Measurements from ENCODE around the gene WIF1.

Gene WIF1

GRCh38 chr12:65152012-65152411 lies 30.9 kb upstream of the WIF1 start:
- Histone ChIP-seq H3K4me3 (ENCODE audit: low read length in 2 of 2) (no peak overlapping the region), H3K36me3 (replicated peaks in 1 of 2; ENCODE audit: control insufficient read depth in 2 of 2, insufficient read depth in 2 of 2, low read length in 2 of 2) (no peaks in the 10 kb centered on the region), H3K27me3 (ENCODE audit: control insufficient read depth in 3 of 3, insufficient read depth in 3 of 3, low read depth in 1 of 3, low read length in 3 of 3) (peaks cover 0 to 21% (median 0%) of the 10 kb centered on the region in 3 experiments), H2BK120ac (ENCODE audit: low read depth, low read length) (no peak overlapping the region), H3K23ac (ENCODE audit: low read depth, low read length, poor library complexity) (no peak overlapping the region), H3K79me1 (ENCODE audit: low read depth, low read length) (no peaks in the 10 kb centered on the region), H3K18ac (ENCODE audit: low read length) (no peak overlapping the region), H2AFZ (ENCODE audit: low read length) (no peak overlapping the region), H3K9ac (ENCODE audit: low read depth, low read length, poor library complexity) (no peak overlapping the region), H4K91ac (ENCODE audit: low read depth, low read length, poor library complexity) (no peak overlapping the region), H2AK5ac (ENCODE audit: low read depth, low read length) (no peak overlapping the region), H3K4me1 (ENCODE audit: control insufficient read depth in 2 of 2, insufficient read depth in 1 of 2, low read depth in 1 of 2, low read length in 2 of 2) (no peaks in the 10 kb centered on the region), H4K8ac (ENCODE audit: low read depth, low read length) (no peak overlapping the region), H2BK5ac (ENCODE audit: low read length) (no peak overlapping the region), H3K4me2 (ENCODE audit: insufficient read depth, low read length, poor library complexity, severe bottlenecking) (no peak overlapping the region), H3K14ac (ENCODE audit: low read length) (no peak overlapping the region), H2BK15ac (ENCODE audit: low read length) (no peak overlapping the region), H3K4ac (ENCODE audit: low read length) (no peak overlapping the region), H3K9me3 (replicated peaks in 1 of 2; ENCODE audit: control insufficient read depth in 2 of 2, insufficient read depth in 1 of 2, low read depth in 1 of 2, low read length in 2 of 2) (no peaks in the 10 kb centered on the region), H3K27ac (replicated peaks; ENCODE audit: low read length) (no peak overlapping the region), H2BK12ac (ENCODE audit: low read length) (no peak overlapping the region)
- no peak for DNase-seq (ENCODE audit: low spot score)

- Histone ChIP-seq H2BK15ac (ENCODE audit: low read length) (no peak overlapping the region), H3K23ac (ENCODE audit: low read depth, low read length, poor library complexity) (no peak overlapping the region), H3K27me3 (ENCODE audit: control insufficient read depth in 3 of 3, insufficient read depth in 3 of 3, low read depth in 1 of 3, low read length in 3 of 3) (peaks cover 0 to 40% (median 0%) of the 10 kb centered on the region in 3 experiments), H3K27ac (replicated peaks; ENCODE audit: low read length) (no peak overlapping the region), H3K9ac (ENCODE audit: low read depth, low read length, poor library complexity) (no peak overlapping the region), H3K4me1 (ENCODE audit: control insufficient read depth in 2 of 2, insufficient read depth in 1 of 2, low read depth in 1 of 2, low read length in 2 of 2) (peaks cover 0 to 4% of the 10 kb centered on the region in 2 donors), H4K91ac (ENCODE audit: low read depth, low read length, poor library complexity) (no peak overlapping the region), H3K79me1 (ENCODE audit: low read depth, low read length) (no peaks in the 10 kb centered on the region), H2BK120ac (ENCODE audit: low read depth, low read length) (no peak overlapping the region), H3K36me3 (replicated peaks in 1 of 2; ENCODE audit: control insufficient read depth in 2 of 2, insufficient read depth in 2 of 2, low read length in 2 of 2) (no peaks in the 10 kb centered on the region), H2BK12ac (ENCODE audit: low read length) (no peak overlapping the region), H3K9me3 (replicated peaks in 1 of 2; ENCODE audit: control insufficient read depth in 2 of 2, insufficient read depth in 1 of 2, low read depth in 1 of 2, low read length in 2 of 2) (no peaks in the 10 kb centered on the region), H4K8ac (ENCODE audit: low read depth, low read length) (no peak overlapping the region), H3K14ac (ENCODE audit: low read length) (no peak overlapping the region), H2AK5ac (ENCODE audit: low read depth, low read length) (no peak overlapping the region), H2AFZ (ENCODE audit: low read length) (no peak overlapping the region), H3K4ac (ENCODE audit: low read length) (no peak overlapping the region), H3K4me2 (ENCODE audit: insufficient read depth, low read length, poor library complexity, severe bottlenecking) (no peak overlapping the region), H3K4me3 (ENCODE audit: low read length in 2 of 2) (no peak overlapping the region), H2BK5ac (ENCODE audit: low read length) (no peak overlapping the region), H3K18ac (ENCODE audit: low read length) (no peak overlapping the region)
- WGBS, 2 donors (ENCODE audit: extremely low coverage in 2 of 2, insufficient read length in 2 of 2, insufficient replicate concordance in 1 of 2) = no CpG with 5 or more reads among the region's 2 CpGs
- DNase-seq (ENCODE audit: low spot score) = no peak
Observed at GRCh38 chr12:65147312-65147905, 26.3 kb upstream of the WIF1 start.

- no peak for DNase-seq (ENCODE audit: low spot score)
- Histone ChIP-seq H2AFZ (ENCODE audit: low read length) (no peak overlapping the region), H2BK12ac (ENCODE audit: low read length) (no peak overlapping the region), H2BK120ac (ENCODE audit: low read depth, low read length) (no peak overlapping the region), H2BK15ac (ENCODE audit: low read length) (no peak overlapping the region), H3K9me3 (replicated peaks in 1 of 2; ENCODE audit: control insufficient read depth in 2 of 2, insufficient read depth in 1 of 2, low read depth in 1 of 2, low read length in 2 of 2) (no peaks in the 10 kb centered on the region), H3K14ac (ENCODE audit: low read length) (no peak overlapping the region), H3K4ac (ENCODE audit: low read length) (no peak overlapping the region), H3K4me1 (ENCODE audit: control insufficient read depth in 2 of 2, insufficient read depth in 1 of 2, low read depth in 1 of 2, low read length in 2 of 2) (peaks cover 0 to 4% of the 10 kb centered on the region in 2 donors), H3K4me2 (ENCODE audit: insufficient read depth, low read length, poor library complexity, severe bottlenecking) (no peak overlapping the region), H3K36me3 (replicated peaks in 1 of 2; ENCODE audit: control insufficient read depth in 2 of 2, insufficient read depth in 2 of 2, low read length in 2 of 2) (no peaks in the 10 kb centered on the region), H2AK5ac (ENCODE audit: low read depth, low read length) (no peak overlapping the region), H4K8ac (ENCODE audit: low read depth, low read length) (no peak overlapping the region), H2BK5ac (ENCODE audit: low read length) (no peak overlapping the region), H3K4me3 (ENCODE audit: low read length in 2 of 2) (no peak overlapping the region), H3K23ac (ENCODE audit: low read depth, low read length, poor library complexity) (no peak overlapping the region), H3K79me1 (ENCODE audit: low read depth, low read length) (no peaks in the 10 kb centered on the region), H3K18ac (ENCODE audit: low read length) (no peak overlapping the region), H3K27me3 (ENCODE audit: control insufficient read depth in 3 of 3, insufficient read depth in 3 of 3, low read depth in 1 of 3, low read length in 3 of 3) (peaks cover 0 to 42% (median 0%) of the 10 kb centered on the region in 3 experiments), H3K9ac (ENCODE audit: low read depth, low read length, poor library complexity) (no peak overlapping the region), H3K27ac (replicated peaks; ENCODE audit: low read length) (no peak overlapping the region), H4K91ac (ENCODE audit: low read depth, low read length, poor library complexity) (no peak overlapping the region)
- WGBS, 2 donors (ENCODE audit: extremely low coverage in 2 of 2, insufficient read length in 2 of 2, insufficient replicate concordance in 1 of 2) = no CpG with 5 or more reads among the region's 1 CpG
Observed at GRCh38 chr12:65140738-65141137, 19.6 kb upstream of the WIF1 start.

GRCh38 chr12:65139389-65139788 lies 18.3 kb upstream of the WIF1 start:
- no peak for DNase-seq (ENCODE audit: low spot score)
- H3K14ac ChIP-seq (ENCODE audit: low read length) = no peak overlapping the region

More at GRCh38 chr12:65139389-65139788, 18.3 kb upstream of the WIF1 start:
- Histone ChIP-seq H3K79me1 (ENCODE audit: low read depth, low read length) (no peaks in the 10 kb centered on the region), H2BK12ac (ENCODE audit: low read length) (no peak overlapping the region), H4K91ac (ENCODE audit: low read depth, low read length, poor library complexity) (no peak overlapping the region), H2AK5ac (ENCODE audit: low read depth, low read length) (no peak overlapping the region), H2AFZ (ENCODE audit: low read length) (no peak overlapping the region), H3K36me3 (replicated peaks in 1 of 2; ENCODE audit: control insufficient read depth in 2 of 2, insufficient read depth in 2 of 2, low read length in 2 of 2) (no peaks in the 10 kb centered on the region), H3K18ac (ENCODE audit: low read length) (no peak overlapping the region), H3K23ac (ENCODE audit: low read depth, low read length, poor library complexity) (no peak overlapping the region), H3K9ac (ENCODE audit: low read depth, low read length, poor library complexity) (no peak overlapping the region), H3K4me3 (ENCODE audit: low read length in 2 of 2) (no peak overlapping the region), H2BK120ac (ENCODE audit: low read depth, low read length) (no peak overlapping the region), H3K9me3 (replicated peaks in 1 of 2; ENCODE audit: control insufficient read depth in 2 of 2, insufficient read depth in 1 of 2, low read depth in 1 of 2, low read length in 2 of 2) (no peaks in the 10 kb centered on the region), H3K27ac (replicated peaks; ENCODE audit: low read length) (no peak overlapping the region), H3K27me3 (ENCODE audit: control insufficient read depth in 3 of 3, insufficient read depth in 3 of 3, low read depth in 1 of 3, low read length in 3 of 3) (peaks cover 0 to 31% (median 0%) of the 10 kb centered on the region in 3 experiments), H2BK15ac (ENCODE audit: low read length) (no peak overlapping the region), H3K4me2 (ENCODE audit: insufficient read depth, low read length, poor library complexity, severe bottlenecking) (no peak overlapping the region), H3K4ac (ENCODE audit: low read length) (no peak overlapping the region), H4K8ac (ENCODE audit: low read depth, low read length) (no peak overlapping the region), H2BK5ac (ENCODE audit: low read length) (no peak overlapping the region), H3K4me1 (ENCODE audit: control insufficient read depth in 2 of 2, insufficient read depth in 1 of 2, low read depth in 1 of 2, low read length in 2 of 2) (peaks cover 0 to 4% of the 10 kb centered on the region in 2 donors)
- WGBS, 2 donors (ENCODE audit: extremely low coverage in 2 of 2, insufficient read length in 2 of 2, insufficient replicate concordance in 1 of 2) = no CpG with 5 or more reads among the region's 1 CpG

Data from neuronal stem cell (in vitro differentiated cells).